ENCODE results near the gene STXBP5.

The STXBP5 gene

GRCh38 chr6:147211349-147211748 lies 7.1 kb downstream of the STXBP5 start:
- no peak for DNase-seq (ENCODE audit: low spot score)

DNA sequence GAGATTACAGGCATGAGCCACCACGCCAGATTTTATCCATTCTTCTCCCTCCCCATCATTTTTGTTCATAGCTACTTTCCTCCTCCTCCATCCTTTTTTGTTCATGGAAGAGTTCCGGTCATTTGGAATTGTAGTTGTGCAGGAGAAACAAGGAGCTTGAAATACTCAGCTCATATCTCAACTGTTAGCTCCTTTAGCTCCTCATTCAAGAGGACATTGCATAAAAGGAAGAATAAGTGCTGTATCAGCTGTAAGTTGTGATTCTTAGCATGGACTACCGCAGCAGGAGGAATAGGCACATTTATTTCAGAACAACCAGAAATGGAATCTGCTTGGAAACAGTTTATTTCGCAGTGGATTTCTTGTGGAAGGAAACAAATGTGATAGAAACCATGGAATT lies 7.6 kb downstream of the STXBP5 start:
- no peak for DNase-seq (ENCODE audit: low spot score)

DNA sequence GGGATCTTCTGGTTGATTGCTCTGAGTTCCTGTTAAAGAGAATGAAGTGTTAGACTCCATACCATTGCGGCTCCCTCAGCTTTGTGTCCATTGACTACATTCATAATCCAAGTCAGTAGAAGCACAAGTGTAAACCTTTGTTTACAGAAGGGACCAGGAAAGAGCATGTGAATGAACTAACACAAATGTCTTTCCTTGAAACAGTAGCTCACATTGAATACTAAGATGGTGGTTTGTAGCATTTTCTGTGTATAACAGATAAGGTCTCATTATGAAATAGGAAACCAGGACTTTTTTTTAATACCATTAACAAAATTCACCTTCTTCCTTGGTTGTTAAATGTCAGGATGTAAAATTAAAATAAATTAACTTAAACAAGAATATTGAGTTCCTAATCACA lies 8.4 kb downstream of the STXBP5 start:
- no peak for DNase-seq (ENCODE audit: low spot score)

DNA sequence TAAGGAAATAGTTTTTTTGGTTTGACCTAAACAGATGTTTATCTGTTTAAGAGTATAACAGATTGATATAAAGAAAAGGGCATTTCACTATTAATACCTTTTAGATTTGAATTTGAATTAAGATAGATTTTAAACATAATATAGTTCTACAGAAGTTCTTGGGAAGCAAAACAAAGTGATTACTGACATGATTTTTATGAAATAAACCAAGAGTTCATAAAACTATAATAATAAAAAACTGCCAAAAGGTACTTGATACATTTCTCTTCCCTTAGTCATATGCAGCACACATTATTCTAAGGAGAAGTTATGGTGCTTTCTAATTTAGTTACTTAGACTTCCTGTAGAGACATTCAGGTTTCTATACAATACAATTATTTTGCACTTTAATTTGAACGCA lies 9.6 kb downstream of the STXBP5 start:
- DNase-seq (ENCODE audit: low spot score) = no peak

- no peak for DNase-seq (ENCODE audit: low spot score)
These were observed 10.3 kb downstream of the STXBP5 start for GRCh38 chr6:147214248-147215227.

- DNase-seq (ENCODE audit: low spot score) = no peak
These were observed 12.7 kb downstream of the STXBP5 start for GRCh38 chr6:147216915-147217314.

GRCh38 chr6:147217840-147218404 lies 13.7 kb downstream of the STXBP5 start:
- no peak for DNase-seq (ENCODE audit: low spot score)

GRCh38 chr6:147218797-147219196 lies 14.6 kb downstream of the STXBP5 start:
- DNase-seq (ENCODE audit: low spot score) = no peak

GRCh38 chr6:147219463-147219862 lies 15.2 kb downstream of the STXBP5 start:
- no peak for DNase-seq (ENCODE audit: low spot score)

DNA sequence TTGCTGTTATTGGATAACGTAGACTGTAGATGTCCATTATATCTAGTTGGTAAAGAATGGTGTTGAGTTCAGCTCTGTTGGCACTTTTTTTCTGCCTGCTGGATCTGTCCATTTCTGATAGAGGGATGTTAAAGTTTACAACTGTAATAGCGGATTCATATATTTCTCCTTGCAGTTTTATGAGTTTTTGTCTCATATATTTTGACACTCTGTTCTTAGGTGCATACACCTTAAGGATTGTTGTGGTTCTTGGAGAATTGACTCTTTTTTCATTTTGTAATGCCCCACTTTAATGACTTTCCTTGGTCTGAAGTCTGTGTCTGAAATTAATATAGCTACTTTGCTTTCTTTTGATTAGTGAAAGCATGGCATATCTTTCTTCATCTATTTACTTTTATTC lies 16.1 kb downstream of the STXBP5 start:
- no peak for DNase-seq (ENCODE audit: low spot score)

GRCh38 chr6:147221739-147222138 lies 17.5 kb downstream of the STXBP5 start:
- no peak for DNase-seq (ENCODE audit: low spot score)

DNA sequence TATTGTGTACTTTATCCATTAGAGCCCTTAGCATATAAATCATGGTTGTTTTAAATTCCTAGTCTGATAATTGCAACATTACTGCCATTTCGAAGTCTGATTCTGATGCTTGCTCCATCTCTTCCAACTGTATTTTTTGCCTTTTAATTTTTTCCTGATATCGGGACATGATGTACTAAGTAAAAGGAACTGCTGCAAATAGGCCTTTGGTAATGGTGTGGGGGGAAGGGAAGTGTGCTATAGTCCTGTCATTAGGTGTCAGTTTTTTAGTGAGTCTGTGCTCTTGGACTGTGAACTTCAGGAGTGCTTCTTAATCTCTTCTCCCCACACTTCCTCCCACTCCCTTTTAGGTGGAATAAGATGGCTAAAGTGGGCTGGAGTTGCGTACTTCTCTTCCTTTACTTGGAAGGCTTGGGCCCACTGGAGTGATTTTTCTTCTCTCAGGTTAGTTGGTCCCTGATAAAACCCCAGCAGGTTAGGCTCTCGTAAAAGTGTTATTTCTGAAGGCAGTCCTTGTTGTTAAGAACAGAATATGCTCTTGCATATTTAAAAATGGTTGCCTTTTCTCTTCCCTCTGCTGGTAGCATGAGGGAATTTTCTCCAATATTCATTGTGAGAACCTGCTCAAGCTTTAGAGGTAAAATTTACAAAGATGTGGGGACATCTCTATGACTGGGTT lies 18.1 kb downstream of the STXBP5 start:
- DNase-seq (ENCODE audit: low spot score) = no peak

DNA sequence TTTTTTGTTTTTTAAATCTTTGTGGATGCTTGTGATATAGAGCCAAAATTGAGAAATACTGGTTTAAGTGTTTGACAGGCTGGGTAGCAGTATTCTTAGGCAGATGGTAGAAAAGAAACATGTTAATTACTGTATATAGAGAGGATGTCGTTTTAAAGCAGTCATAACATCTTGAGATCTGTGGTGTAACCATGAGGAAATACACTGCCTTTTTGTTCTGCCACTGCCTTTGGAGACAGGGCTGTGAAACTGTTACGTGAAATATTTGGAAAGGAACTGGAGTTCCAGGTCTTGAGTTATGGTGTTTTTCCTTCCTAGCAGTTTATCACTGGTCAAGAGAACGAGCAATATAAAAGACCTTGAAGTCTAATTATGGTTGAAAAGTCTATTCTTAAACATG lies 19.5 kb downstream of the STXBP5 start:
- no peak for DNase-seq (ENCODE audit: low spot score)

DNA sequence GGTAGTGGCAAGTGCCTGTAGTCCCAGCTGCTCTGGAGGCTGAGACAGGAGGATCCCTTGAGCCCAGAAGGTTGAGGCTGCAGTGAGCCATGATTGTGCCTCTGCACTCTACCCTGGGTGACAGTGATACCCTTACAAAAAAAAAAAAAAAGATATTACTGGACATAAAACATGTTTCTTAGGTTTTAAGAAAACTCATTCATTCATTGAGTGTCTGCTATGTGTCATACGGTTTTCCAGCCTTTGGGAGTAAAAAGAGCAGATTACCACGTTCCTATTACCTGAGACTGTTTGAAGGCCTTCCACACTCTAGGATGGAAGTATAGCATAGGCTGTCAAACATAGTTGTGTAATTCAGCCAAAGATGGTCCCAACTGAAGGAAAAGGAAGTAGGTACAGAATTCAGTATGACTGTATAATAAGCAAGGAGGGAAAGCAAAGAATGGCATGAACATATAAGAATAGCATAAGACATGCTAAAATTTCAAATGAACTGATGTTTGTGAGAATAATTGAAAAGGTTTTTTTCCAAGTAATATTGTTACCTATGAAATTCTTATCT lies 22.0 kb downstream of the STXBP5 start:
- no peak for DNase-seq (ENCODE audit: low spot score)

- no peak for DNase-seq (ENCODE audit: low spot score)
These were observed 22.7 kb downstream of the STXBP5 start for GRCh38 chr6:147226877-147227276.

- DNase-seq (ENCODE audit: low spot score) = no peak
These were observed 23.6 kb downstream of the STXBP5 start for GRCh38 chr6:147227770-147228320.

DNA sequence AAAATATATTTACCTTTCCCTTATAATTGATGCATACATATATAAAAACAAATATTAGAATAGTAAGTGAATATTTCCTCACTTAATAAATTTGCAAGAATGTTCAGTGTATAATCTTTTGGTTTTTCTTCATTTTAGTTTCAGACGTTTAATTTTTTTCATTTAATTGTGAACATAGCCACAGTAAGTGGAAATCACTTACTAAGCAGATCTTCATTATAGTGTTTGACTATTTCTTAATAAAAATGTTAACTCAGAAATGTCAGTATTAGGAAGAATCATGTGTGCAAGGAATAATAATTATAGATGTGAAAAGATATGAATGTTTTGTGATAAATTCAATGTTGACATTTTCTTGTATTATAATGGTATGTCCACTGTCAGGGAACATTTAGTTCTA lies 27.4 kb downstream of the STXBP5 start:
- no peak for DNase-seq (ENCODE audit: low spot score)

DNA sequence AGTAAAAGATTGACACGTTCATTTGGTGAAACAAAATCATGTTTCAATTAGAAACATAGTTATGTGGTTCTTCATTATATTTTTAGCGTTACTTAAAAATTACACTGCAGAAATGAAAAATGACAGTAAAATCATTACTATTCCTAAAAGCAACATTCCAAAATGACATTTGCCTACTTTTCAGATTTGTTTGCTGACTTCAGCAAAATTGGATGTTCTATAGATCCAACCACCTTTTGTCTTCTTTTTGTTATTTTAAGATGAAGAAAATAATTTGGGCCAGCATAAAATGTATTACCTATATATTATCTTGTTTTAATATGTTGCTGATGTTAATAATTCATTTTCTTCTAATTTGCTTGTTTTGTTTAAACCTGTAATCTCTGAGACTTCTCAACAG lies 30.5 kb downstream of the STXBP5 start:
- no peak for DNase-seq (ENCODE audit: low spot score)

DNA sequence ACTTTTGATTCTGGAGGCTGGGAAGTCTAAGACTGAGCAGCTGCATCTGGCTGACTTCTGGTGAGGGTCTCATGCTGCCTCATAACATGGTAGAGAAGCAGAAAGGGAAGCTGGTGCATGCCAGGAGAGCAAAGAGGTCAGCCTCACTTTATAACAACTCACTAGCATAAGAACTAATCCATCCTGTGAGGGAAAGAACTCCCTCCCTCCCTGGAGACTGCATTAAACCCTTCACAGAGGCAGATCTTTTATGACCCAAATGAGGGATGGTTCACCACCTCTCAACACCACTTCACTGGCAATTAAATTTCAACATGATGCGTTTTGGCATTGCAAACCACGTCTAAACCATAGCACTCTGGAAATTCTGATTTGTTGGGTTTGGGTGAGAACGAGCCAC lies 33.9 kb downstream of the STXBP5 start:
- DNase-seq (ENCODE audit: low spot score) = no peak

GRCh38 chr6:147238906-147239305 lies 34.7 kb downstream of the STXBP5 start:
- DNase-seq (ENCODE audit: low spot score) = no peak

- peak; percentile 27 for DNase-seq (ENCODE audit: low spot score)
These were observed 40.6 kb downstream of the STXBP5 start for GRCh38 chr6:147244832-147245231.

GRCh38 chr6:147245693-147246092 lies 41.5 kb downstream of the STXBP5 start:
- DNase-seq (ENCODE audit: low spot score) = no peak
